Measurements from ENCODE around the gene SPPL3.
A peak's percentile ranks its signal among the peaks of the same experiment; 100 is the strongest.

The SPPL3 gene

GRCh38 chr12:120814203-120814902 lies 89.8 kb downstream of the SPPL3 start:
- peak; percentile 23 for DNase-seq

- no peak for DNase-seq
Measured at GRCh38 chr12:120813588-120814153, 90.5 kb downstream of the SPPL3 start.

DNA sequence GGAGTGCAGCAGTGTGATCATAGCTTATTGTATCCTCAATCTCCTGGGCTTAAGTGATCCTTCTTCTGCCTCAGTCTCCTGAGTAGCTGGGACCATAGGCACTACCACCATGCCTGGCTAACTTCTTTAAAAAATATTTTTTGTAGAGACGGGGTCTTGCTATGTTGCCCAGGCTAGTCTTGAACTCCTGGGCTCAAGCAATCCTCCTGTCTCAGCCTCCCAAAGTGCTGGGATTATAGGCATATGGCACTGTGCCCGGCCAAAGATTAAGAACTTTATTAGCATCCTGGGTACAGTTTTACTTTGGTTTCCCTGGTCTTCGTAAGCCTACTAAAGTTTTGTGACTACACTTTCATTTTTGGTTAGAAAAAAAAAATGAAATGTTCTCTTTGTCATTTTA lies 94.1 kb downstream of the SPPL3 start:
- DNase-seq = no peak

- DNase-seq = no peak
Measured at GRCh38 chr12:120804428-120804827, 99.7 kb downstream of the SPPL3 start.

- DNase-seq = no peak
Measured at GRCh38 chr12:120801146-120801545, 103.0 kb downstream of the SPPL3 start.

DNA sequence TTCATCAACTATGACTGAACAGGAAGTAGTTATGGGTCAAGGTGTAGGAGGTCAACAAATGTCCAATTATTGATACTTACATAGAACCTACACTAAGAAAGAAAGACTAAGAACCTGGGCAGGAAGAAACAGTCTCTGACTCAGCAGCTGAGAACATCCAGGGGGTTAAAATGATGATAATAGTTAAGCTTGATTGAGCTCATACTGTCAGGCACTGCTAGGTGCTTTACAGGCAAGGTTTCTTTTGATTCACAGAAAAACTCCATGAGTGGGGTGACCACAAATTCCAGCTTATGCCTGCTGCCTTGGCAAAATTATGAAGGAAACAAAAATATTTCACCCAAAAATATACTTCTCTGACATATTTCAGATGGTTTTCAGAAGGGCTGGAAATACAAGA lies 103.5 kb downstream of the SPPL3 start:
- no peak for DNase-seq

DNA sequence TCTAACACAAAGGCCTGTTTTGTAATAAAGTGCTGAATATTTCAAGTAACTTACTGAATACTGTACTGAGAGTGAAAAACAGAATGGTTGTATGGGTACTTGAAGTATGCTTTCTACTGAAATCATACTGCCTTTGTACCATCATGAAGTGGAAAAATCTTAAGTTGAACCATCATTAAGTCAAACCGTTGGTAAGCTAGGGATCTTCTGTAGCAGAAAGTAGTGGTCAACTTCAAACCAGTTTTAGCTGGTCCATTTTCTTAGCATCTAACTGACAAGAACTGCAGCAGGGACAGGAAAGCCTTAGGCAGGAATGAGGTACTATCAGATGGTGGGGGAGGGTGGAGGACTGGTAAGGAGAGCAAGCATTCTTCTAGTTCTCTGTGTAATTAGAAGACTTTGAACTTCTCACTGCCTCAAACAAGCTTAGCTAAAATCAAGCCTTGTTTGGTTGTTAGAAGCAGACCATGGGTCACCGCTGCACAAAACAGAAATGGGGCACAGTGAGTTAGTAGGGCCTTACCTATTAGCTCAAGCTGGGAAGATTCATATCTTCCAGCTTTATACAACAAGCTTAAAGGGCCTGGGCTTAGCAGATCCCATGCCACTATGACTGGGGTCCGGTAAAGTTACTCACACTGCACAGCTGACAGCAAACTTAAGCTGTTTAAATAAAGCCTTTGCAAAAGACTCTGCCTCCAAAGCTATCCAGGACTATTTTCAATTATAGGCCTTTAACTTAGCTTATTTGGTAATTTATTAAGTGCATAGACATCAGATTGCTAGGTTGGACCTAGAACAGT lies 104.7 kb downstream of the SPPL3 start:
- DNase-seq = no peak

GRCh38 chr12:120798696-120799095 lies 105.5 kb downstream of the SPPL3 start:
- DNase-seq = no peak

DNA sequence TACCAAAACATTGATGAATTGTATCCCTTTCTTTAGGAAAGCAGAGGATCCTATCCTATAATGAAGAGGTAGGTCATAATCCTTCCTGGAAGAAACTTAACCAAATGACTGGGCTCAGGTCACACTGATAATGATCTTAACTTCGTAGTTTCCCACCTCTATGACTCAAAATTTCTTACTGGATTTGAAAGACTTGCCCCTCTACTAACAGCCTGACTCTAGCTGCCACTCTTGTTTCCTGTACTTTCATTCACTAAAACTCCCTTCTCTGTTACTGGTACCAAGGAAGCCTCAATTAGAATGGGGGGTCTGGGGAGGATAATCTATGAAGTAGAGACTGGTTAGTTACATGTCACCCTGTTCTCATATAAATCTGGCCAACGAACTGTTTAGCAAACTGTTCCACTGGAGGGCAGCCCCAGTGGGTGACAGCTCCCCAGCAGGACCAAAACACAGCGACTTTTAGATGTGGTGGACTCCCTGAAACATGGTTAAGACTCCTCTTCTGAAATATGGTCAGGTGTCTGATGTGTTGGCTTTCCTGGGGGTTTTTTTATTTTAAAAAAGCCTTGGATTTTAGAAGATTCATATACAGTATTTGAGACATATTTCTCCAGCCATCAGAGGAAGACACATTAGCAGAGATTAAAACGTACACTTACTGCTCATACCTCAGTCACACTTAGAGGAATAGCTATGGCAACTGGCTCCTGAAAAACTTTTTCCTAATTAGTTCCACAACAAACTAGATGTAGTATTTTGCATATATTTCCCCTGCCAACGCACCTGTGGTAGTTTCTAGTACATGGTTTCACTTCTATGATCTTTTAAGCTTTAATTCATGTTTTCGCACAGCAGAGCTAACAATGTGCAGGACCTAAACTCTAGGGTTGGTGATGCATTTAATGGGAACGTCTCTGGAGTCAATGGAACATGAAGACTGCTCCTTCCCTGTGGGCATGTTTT lies 106.2 kb downstream of the SPPL3 start:
- DNase-seq = no peak

DNA sequence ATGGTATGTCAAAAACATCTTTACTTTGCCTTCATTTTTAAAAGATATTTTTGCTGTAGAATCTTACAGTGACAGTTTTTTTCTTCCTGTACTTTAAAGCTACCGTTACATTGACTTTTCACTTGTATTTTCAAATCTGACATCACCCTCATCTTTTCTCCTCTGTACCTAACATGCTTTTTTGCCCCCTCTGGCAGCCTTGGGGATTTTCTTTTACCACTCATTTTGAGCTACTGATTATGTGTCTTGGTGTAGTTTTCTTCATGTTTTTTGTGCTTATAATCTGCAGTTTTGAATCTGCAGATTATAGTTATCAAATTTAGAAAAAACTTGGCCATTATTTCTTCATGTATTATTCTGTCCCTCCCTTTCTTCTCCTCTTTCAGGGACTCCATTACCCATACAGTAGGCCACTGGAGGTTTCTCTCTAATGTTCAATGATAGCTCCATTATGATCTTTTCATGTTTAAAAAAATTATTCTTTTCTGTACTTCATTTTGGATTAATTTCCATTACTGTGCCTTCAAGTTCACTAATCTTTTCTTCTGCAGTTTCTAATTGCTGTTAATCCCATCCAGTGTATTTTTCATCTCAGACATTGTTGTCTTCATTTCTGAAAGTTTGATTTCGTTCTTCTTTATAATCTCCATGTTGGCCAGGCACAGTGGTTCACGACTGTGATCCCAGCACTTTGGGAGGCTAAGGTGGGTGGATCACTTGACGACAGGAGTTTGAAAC lies 108.5 kb downstream of the SPPL3 start:
- DNase-seq = no peak

GRCh38 chr12:120793357-120793756 lies 110.8 kb downstream of the SPPL3 start:
- no peak for DNase-seq

DNA sequence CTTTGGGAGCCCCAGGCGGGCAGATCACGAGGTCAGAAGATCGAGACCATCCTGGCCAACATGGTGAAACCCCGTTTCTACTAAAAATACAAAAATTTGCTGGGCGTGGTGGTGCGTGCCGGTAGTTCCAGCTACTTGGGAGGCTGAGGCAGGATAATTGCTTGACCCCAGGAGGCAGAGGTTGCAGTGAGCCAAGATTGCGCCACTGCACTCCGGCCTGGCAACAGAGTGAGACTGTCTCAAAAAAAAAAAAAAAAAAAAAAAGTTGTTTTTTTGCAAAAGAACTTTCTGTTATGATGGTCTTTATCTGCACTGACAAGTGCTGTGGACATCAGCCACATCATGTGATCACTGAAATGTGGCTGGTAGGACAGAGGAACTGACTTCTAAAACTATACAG lies 111.7 kb downstream of the SPPL3 start:
- DNase-seq = peak; percentile 30

GRCh38 chr12:120791669-120792176 lies 112.4 kb downstream of the SPPL3 start:
- DNase-seq = no peak

DNA sequence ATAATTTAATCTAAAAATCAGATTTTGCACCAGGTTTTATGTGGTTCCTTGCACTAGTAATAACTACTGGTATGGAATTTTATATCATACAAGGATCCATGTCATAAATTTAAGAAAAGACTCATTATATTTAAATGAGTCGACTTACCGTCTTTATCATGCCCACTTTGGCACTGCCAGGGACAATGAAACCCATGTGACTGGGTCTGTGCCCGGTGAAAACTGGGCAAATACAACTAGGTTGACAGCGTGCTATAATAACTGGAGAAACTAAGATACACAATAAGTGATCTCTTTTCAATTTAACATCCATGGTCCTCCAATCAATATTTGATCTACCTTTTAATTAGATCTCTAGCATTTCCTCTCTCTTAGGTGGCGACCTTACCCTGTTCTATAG lies 114.0 kb downstream of the SPPL3 start:
- no peak for DNase-seq

DNA sequence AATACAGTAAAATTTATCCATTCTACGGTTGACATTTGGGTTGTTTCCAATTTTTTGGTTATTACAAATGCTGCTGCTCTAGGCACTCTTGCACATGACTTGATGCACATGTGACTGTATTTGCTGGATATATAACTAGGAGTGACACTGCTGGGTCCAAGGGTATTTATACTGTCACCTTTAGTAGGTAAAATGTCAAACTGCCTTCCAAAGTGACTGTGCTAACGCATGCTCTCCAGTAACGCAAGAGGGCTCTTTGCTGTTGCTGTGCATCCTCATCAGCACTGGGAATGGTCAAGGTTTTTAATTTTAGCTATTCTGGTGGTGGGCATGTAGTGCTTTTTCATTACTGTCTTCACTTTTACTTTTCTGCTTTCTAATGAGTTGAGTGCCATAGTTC lies 116.3 kb downstream of the SPPL3 start:
- no peak for DNase-seq

DNA sequence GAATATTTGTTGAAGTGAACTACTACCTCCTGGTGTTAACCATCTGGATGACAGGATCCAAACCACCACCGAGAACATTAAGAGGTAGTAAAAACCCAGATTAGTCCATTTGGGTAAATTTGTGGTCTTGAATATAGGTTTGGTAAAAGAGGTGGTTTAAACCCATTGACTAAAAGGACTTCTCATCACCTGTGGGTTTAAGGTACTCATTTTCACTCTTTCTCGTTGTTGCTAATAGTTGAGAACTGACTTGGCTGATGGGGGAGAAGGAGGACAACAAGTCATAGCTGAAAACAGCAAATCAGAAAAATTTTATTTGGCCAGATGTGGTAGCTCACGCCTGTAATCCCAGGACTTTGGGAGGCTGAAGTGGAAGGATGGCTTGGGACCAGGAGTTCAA lies 119.4 kb downstream of the SPPL3 start:
- DNase-seq = no peak

DNA sequence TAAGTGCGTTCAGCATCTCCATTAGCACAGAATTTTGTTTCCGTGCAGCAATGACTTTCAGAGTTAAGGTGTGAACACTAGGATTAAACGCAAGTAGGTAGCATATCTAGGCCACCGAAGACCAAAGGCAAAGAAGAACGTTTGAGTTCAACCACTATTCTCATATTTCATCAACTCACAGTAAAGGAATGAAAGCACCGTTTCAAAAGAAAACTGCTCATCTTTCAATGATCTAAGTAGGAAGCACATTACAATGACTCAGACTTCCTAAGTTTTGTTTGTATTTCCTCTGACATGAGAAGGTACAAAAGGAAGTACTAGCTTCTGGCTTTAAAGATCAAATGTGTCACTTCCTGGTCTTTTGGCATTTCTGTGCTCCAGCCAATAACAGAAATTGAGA lies 121.0 kb downstream of the SPPL3 start:
- DNase-seq = no peak

DNA sequence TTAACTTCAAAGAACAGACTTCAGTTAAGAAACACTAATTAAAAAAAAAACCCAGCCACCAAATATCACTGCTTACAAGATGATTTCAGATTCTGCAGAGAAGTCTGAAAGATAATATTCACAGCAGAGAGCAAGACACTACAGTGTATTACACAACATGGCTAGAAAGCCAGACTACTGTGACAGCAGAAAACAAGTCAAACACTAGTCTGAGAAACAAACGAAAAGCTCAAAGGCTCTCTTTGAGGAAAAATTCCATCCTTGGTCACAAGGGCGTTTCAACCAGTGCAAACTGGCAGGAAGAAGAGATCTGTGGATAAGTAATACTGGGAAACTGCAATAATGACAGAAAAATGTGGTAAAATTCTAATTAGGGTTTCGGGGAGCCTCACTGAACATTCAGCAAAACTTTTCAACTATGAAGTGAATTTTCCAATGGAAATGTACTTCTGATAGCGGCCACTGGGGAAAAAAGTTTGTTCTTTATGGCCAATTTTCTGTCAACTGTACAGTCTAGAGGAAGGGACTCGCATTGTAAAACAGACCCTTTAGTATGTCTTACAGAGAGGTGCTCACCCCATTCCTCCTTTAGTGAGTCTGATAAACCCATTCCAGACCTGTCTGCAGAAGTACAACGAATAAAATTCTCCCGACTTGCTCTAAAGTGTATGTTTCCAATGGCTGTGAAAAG lies 128.2 kb downstream of the SPPL3 start:
- peak; percentile 11 for DNase-seq

GRCh38 chr12:120774169-120774916 lies 129.8 kb downstream of the SPPL3 start:
- DNase-seq = no peak

- no peak for DNase-seq
Measured at GRCh38 chr12:120771097-120771496, 133.1 kb downstream of the SPPL3 start.

Data from hematopoietic multipotent progenitor cell treated with erythropoietin and hydrocortisone succinate and interleukin-3 and kit ligand, for 6 days (in vitro differentiated cells).